IMR-90 (cell line): Measurements from ENCODE around the gene METTL25. TPM values are rescaled to one million over a fixed set of nuclear protein-coding genes. Genes with fewer than 3 reads are reported as not detected.

Source experiments
- ATAC-seq: fragments of 200-7000 bp; cut with Tn5 transposase; 2 replicates; pipeline ENCODE4 v1.9.1; 2020; ENCODE audit warnings: low read depth, mild to moderate bottlenecking, moderate library complexity
- BruUV-seq: library from RNA; stranded (reverse); fragments of 400-500 nt; replicated peaks from 2 replicates; lab custom pipeline; 2021; lab: Mats Ljungman, UMichigan
- CTCF ChIA-PET: fragments of 300-600 bp; formaldehyde crosslinking; extraction: SDS; loops from one replicate; lab custom pipeline; 2021; ENCODE audit warnings: antibody characterized with exemption; lab: Yijun Ruan, JAX
- POLR2A ChIA-PET: fragments of 300-600 bp; sonication (Branson Sonifier 250); formaldehyde crosslinking; loops from one replicate; lab custom pipeline; 2022; ENCODE audit warnings: antibody characterized with exemption; ENCODE audit not compliant: unreplicated experiment; lab: Charles Lee
- DNase-seq: peaks from one replicate; pipeline ENCODE4 v3.0.0; 2013
- H2AFZ ChIP-seq: replicated peaks from 2 replicates; pipeline ENCODE3; 2013; ENCODE audit warnings: low read length, mild to moderate bottlenecking; ENCODE audit not compliant: poor library complexity
- H2AK5ac ChIP-seq: 2 replicates; pipeline ENCODE4 v1.6.1; 2013; ENCODE audit warnings: low read depth, low read length, inconsistent platforms
- H2AK9ac ChIP-seq: replicated peaks from 2 replicates; pipeline ENCODE3; 2013; ENCODE audit warnings: mild to moderate bottlenecking, low read depth, low read length, moderate library complexity; ENCODE audit not compliant: poor library complexity
- H2BK120ac ChIP-seq: 2 replicates; pipeline ENCODE4 v1.6.1; 2013; ENCODE audit warnings: low read depth, low read length, inconsistent platforms
- H2BK15ac ChIP-seq: 3 replicates; pipeline ENCODE4 v1.6.1; 2013; ENCODE audit warnings: low read depth, low read length, inconsistent platforms
- H2BK20ac ChIP-seq: 2 replicates; pipeline ENCODE4 v1.6.1; 2013; ENCODE audit warnings: low read depth, mild to moderate bottlenecking, inconsistent platforms, low read length, moderate library complexity
- H2BK5ac ChIP-seq: 2 replicates; pipeline ENCODE4 v1.6.1; 2013; ENCODE audit warnings: mild to moderate bottlenecking, low read depth, low read length, inconsistent platforms; ENCODE audit not compliant: poor library complexity, severe bottlenecking
- H3K14ac ChIP-seq: replicated peaks from 2 replicates; pipeline ENCODE4 v1.6.1; 2013; ENCODE audit warnings: low read depth, low read length, inconsistent platforms
- H3K18ac ChIP-seq: 2 replicates; pipeline ENCODE4 v1.6.1; 2013; ENCODE audit warnings: low read depth, low read length, control low read depth
- H3K23ac ChIP-seq: 2 replicates; pipeline ENCODE4 v1.6.1; 2013; ENCODE audit warnings: low read depth, low read length, inconsistent platforms
- H3K27ac ChIP-seq: 2 replicates; pipeline ENCODE4 v1.5.1; 2013; ENCODE audit warnings: mild to moderate bottlenecking, control low read depth, low read length; ENCODE audit not compliant: insufficient read depth
- H3K27me3 ChIP-seq: 2 replicates; pipeline ENCODE4 v1.6.1; 2013; ENCODE audit warnings: low read length; ENCODE audit not compliant: control insufficient read depth, insufficient read depth
- H3K36me3 ChIP-seq: 2 replicates; pipeline ENCODE4 v1.6.1; 2013; ENCODE audit warnings: low read length, mixed read lengths; ENCODE audit not compliant: control insufficient read depth, insufficient read depth
- H3K4ac ChIP-seq: 2 replicates; pipeline ENCODE4 v1.6.1; 2013; ENCODE audit warnings: low read depth, low read length, inconsistent platforms
- H3K4me1 ChIP-seq: 2 replicates; pipeline ENCODE4 v1.6.1; 2013; ENCODE audit warnings: low read length, mixed read lengths; ENCODE audit not compliant: control insufficient read depth, insufficient read depth
- H3K4me2 ChIP-seq: 2 replicates; pipeline ENCODE4 v1.6.1; 2013; ENCODE audit warnings: low read depth, mild to moderate bottlenecking, control low read depth, low read length, moderate library complexity
- H3K4me3 ChIP-seq: 2 replicates; pipeline ENCODE4 v1.5.1; 2013; ENCODE audit warnings: low read depth, mild to moderate bottlenecking, control low read depth, low read length, moderate library complexity; ENCODE audit not compliant: insufficient read depth
- H3K56ac ChIP-seq: 2 replicates; pipeline ENCODE4 v1.6.1; 2013; ENCODE audit warnings: low read length, inconsistent platforms; ENCODE audit not compliant: insufficient read depth; ENCODE audit errors: extremely low read depth
- H3K79me1 ChIP-seq, 2 experiments: 2 replicates each; pipeline ENCODE4 v1.6.1; 2013; ENCODE audit warnings: low read length in 2 of 2, inconsistent platforms in 1 of 2, low read depth in 1 of 2
- H3K9ac ChIP-seq: 2 replicates; pipeline ENCODE4 v1.6.1; 2013; ENCODE audit warnings: low read depth, low read length, control low read depth
- H3K9me1 ChIP-seq: 2 replicates; pipeline ENCODE4 v1.6.1; 2013; ENCODE audit warnings: low read length, inconsistent platforms; ENCODE audit not compliant: insufficient read depth
- H3K9me3 ChIP-seq: 2 replicates; pipeline ENCODE4 v1.6.1; 2013; ENCODE audit warnings: low read length; ENCODE audit not compliant: control insufficient read depth, insufficient read depth
- H4K20me1 ChIP-seq: 2 replicates; pipeline ENCODE4 v1.6.1; 2013; ENCODE audit warnings: low read length, inconsistent platforms; ENCODE audit not compliant: insufficient read depth
- H4K5ac ChIP-seq: 2 replicates; pipeline ENCODE4 v1.6.1; 2013; ENCODE audit warnings: mild to moderate bottlenecking, low read depth, low read length, control low read depth
- H4K8ac ChIP-seq, 2 experiments: 2 replicates each; pipeline ENCODE4 v1.6.1; 2013; ENCODE audit warnings: low read depth in 2 of 2, low read length in 2 of 2, control low read depth in 1 of 2, inconsistent platforms in 1 of 2
- H4K91ac ChIP-seq: 2 replicates; pipeline ENCODE4 v1.6.1; 2013; ENCODE audit warnings: low read depth, low read length, inconsistent platforms; ENCODE audit not compliant: insufficient read depth
- CEBPB ChIP-seq: IDR thresholded peaks from 2 replicates; pipeline ENCODE4 v1.6.1; 2012; ENCODE audit warnings: low read depth, low read length, improper control_type of control experiment
- CTCF ChIP-seq: conservative IDR thresholded peaks from 2 replicates; pipeline ENCODE4 v1.5.1; 2012; ENCODE audit warnings: mild to moderate bottlenecking, low read depth, low read length, improper control_type of control experiment
- MXI1 ChIP-seq: IDR thresholded peaks from 2 replicates; pipeline ENCODE4 v1.6.1; 2012; ENCODE audit warnings: low read depth, mild to moderate bottlenecking, low read length, moderate library complexity, borderline replicate concordance
- NFE2L2 ChIP-seq: fragments of 150-350 bp; IDR thresholded peaks from 2 replicates; pipeline ENCODE4 v1.6.1; 2016; ENCODE audit warnings: low read depth, mild to moderate bottlenecking, low read length
- RFX5 ChIP-seq: IDR thresholded peaks from 2 replicates; pipeline ENCODE4 v1.8.0; 2012; ENCODE audit warnings: low read depth, mild to moderate bottlenecking, low read length, moderate library complexity
- USF2 ChIP-seq: fragments of 150-350 bp; IDR thresholded peaks from 2 replicates; pipeline ENCODE4 v1.6.1; 2017; ENCODE audit warnings: mild to moderate bottlenecking, antibody characterized with exemption, low read length, low read depth
- WGBS, 2 experiments: methylation state at CpG; one replicate each; pipeline versions ENCODE4 v1.1.5 to v1.1.7; 2013; ENCODE audit warnings: missing lambda C conversion rate in 2 of 2; ENCODE audit not compliant: insufficient read length in 1 of 2; ENCODE audit errors: extremely low coverage in 2 of 2; 5-methylcytosine and 5-hydroxymethylcytosine counted together
- dilution Hi-C: fragments of 300-500 bp; cut with HindIII; formaldehyde crosslinking; loops from one replicate; pipeline ENCODE4 v1.14.3; 2018; ENCODE audit warnings: low sequenced_read_pairs; ENCODE audit not compliant: unreplicated experiment
- in situ Hi-C: fragments of 300-500 bp; cut with MboI; formaldehyde crosslinking; loops from 3 replicates; pipeline ENCODE4 v1.14.3; 2019; ENCODE audit warnings: low sequenced_read_pairs, inconsistent platforms, mixed read lengths
- intact Hi-C: fragments of 100-400 bp; cut with micrococcal nuclease; formaldehyde crosslinking; loops from 2 replicates; pipeline ENCODE4 v1.10.0; 2022
- polyA plus RNA-seq, 3 experiments: library from polyadenylated mRNA; depleted of rRNA; stranded (reverse); fragments of >200 nt; gene quantifications; 2 replicates each; pipeline ENCODE4 v1.2.3, GENCODE V29; 2012; ENCODE audit warnings: low replicate concordance in 1 of 3
- total RNA-seq: library from RNA; depleted of rRNA; stranded (reverse); fragments of >200 nt; gene quantifications from 2 replicates; pipeline ENCODE4 v1.2.3, GENCODE V29; 2012

METTL25 gene
- total and polyA plus RNA-seq, 2 of the 4 experiments (the other 2 are of a cell fraction), result 2.6 to 3.0 TPM

- WGBS, 2 experiments, result no CpG with 5 or more reads among the region's 2 CpGs
- Histone ChIP-seq H3K56ac (no peak overlapping the region), H4K20me1 (no peaks in the 10 kb centered on the region), H3K27me3 (no peaks in the 10 kb centered on the region), H3K4me1 (no peaks in the 10 kb centered on the region), H2BK15ac (no peak overlapping the region), H2BK120ac (no peak overlapping the region), H3K4me2 (no peak overlapping the region), H3K9ac (no peak overlapping the region), H2AK5ac (no peak overlapping the region), H3K4ac (no peak overlapping the region), H3K14ac (no peak overlapping the region), H2BK5ac (no peak overlapping the region), H3K9me1 (no peaks in the 10 kb centered on the region), H4K91ac (no peak overlapping the region), H3K23ac (no peak overlapping the region), H3K36me3 (no peaks in the 10 kb centered on the region), H3K27ac (no peak overlapping the region), H3K79me1 (no peaks in the 10 kb centered on the region), H4K8ac (no peak overlapping the region), H2AK9ac (no peak overlapping the region), H2AFZ (no peak overlapping the region), H2BK20ac (no peak overlapping the region), H3K9me3 (no peaks in the 10 kb centered on the region), H3K4me3 (no peak overlapping the region), H4K5ac (no peak overlapping the region), H3K18ac (no peak overlapping the region)
- dilution Hi-C loops (no loop called here), in situ Hi-C loops (no loop called here), intact Hi-C loops (no loop called here)
- ChIA-PET CTCF (no interaction called here), POLR2A (no interaction called here)
- ATAC-seq, result no peak
- DNase-seq, result no peak
- BruUV-seq, result no TSS peak
- TF ChIP-seq USF2 (no peak), CTCF (no peak), RFX5 (no peak), CEBPB (no peak), NFE2L2 (no peak), MXI1 (no peak)
Measured at GRCh38 chr12:82481954-82482353, 123.6 kb downstream of the METTL25 start.
